Bone marrow (tissue), 2 donors: ENCODE results near the gene HNRNPK.
A peak's percentile ranks its signal among the peaks of the same experiment; 100 is the strongest.
"Not testable (repeated sequence)": the region's sequence is repeated elsewhere in the genome, so short reads cannot be mapped to it uniquely, and the experiment has no call there.

Source experiments
- DNase-seq, 2 donors: peaks; one replicate each; lab custom pipeline; 2025; lab: John Stamatoyannopoulos, UW

HNRNPK gene

GRCh38 chr9:83976372-83976771, 3.6 kb downstream of the HNRNPK start:
- no peak for DNase-seq

GRCh38 chr9:83975300-83975699, 4.7 kb downstream of the HNRNPK start:
- no peak for DNase-seq

- no peak for DNase-seq
Observed at GRCh38 chr9:83972286-83972685, 7.7 kb downstream of the HNRNPK start.

GRCh38 chr9:83971485-83971884, 8.5 kb downstream of the HNRNPK start:
- no peak for DNase-seq

- DNase-seq, result no peak
Observed at GRCh38 chr9:83969602-83970001, 10.4 kb downstream of the HNRNPK start.

GRCh38 chr9:83967073-83967472, 12.9 kb downstream of the HNRNPK start:
- no peak for DNase-seq

GRCh38 chr9:83966209-83966582, 13.8 kb downstream of the HNRNPK start:
- DNase-seq, result no peak

GRCh38 chr9:83965350-83966208, 14.4 kb downstream of the HNRNPK start:
- no peak for DNase-seq

GRCh38 chr9:83964973-83965349, 15.1 kb downstream of the HNRNPK start:
- DNase-seq, result no peak

- DNase-seq, result no peak
Observed at GRCh38 chr9:83962165-83962564, 17.9 kb downstream of the HNRNPK start.

GRCh38 chr9:83960991-83961390, 19.0 kb downstream of the HNRNPK start:
- DNase-seq, result no peak

GRCh38 chr9:83959061-83959460, 21.0 kb downstream of the HNRNPK start:
- DNase-seq, result no peak

- no peak for DNase-seq
Observed at GRCh38 chr9:83957248-83957513, 22.8 kb downstream of the HNRNPK start.

GRCh38 chr9:83956436-83957247, 23.4 kb downstream of the HNRNPK start:
- DNase-seq, result peak; percentile 52 to 82

GRCh38 chr9:83956086-83956435, 24.0 kb downstream of the HNRNPK start:
- peak; percentile 50 to 81 for DNase-seq

- not testable (repeated sequence) for DNase-seq
Observed at GRCh38 chr9:83948096-83948495, 31.9 kb downstream of the HNRNPK start.

- no peak for DNase-seq
Observed at GRCh38 chr9:83940590-83941303, 39.3 kb downstream of the HNRNPK start.

GRCh38 chr9:83937861-83938455, 42.1 kb downstream of the HNRNPK start:
- DNase-seq, result peak; percentile 5 to 15

- DNase-seq, result no peak
Observed at GRCh38 chr9:83936523-83936922, 43.5 kb downstream of the HNRNPK start.

- DNase-seq, result no peak
Observed at GRCh38 chr9:83935276-83935935, 44.6 kb downstream of the HNRNPK start.

- no peak for DNase-seq
Observed at GRCh38 chr9:83934569-83935275, 45.3 kb downstream of the HNRNPK start.
